GM19468 (cell line): ENCODE results near the gene GPR84.

Experiments used
- ATAC-seq: cut with Tn5 transposase; IDR thresholded peaks from one replicate; pipeline ENCODE4 v1.9.1; 2021; ENCODE audit warnings: mild to moderate bottlenecking, moderate library complexity, moderate number of reproducible peaks; ENCODE audit not compliant: unreplicated experiment; ENCODE audit errors: extremely low read depth

Gene GPR84

DNA sequence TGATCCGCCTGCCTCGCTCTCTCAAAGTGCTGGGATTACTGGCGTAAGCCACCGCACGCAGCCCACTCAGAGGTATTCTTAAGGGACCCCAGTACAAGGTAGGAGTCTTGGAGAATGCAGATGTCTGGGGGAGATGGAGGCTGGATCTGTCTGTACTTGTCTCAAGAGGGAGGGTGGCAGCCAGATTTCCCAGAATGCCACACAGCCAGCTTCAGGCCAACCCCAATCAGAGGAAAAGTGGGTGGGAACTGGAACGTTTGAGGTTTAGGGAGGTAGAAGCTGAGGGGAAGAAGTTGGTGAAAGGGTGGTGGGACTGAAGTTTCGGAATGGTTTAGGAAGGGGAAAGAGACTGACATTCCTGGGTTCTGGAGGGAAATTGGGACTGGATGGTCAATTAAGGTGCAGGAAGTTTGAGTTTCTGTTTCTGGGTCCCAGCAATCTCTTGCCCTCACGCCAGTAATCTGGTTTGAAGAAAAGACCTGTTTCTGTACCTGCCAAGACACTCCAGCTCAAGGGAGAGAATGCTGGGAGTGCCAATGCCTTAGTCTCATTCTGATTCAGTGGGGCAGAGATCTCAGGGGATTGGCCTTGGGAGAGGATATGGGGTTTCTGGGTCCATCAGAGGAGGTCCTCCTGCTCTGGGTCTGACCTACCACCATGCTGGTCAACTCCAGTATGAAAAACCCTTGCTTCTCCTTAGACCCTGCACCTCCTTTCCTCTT, 28.4 kb upstream of the GPR84 start:
- no peak for ATAC-seq

DNA sequence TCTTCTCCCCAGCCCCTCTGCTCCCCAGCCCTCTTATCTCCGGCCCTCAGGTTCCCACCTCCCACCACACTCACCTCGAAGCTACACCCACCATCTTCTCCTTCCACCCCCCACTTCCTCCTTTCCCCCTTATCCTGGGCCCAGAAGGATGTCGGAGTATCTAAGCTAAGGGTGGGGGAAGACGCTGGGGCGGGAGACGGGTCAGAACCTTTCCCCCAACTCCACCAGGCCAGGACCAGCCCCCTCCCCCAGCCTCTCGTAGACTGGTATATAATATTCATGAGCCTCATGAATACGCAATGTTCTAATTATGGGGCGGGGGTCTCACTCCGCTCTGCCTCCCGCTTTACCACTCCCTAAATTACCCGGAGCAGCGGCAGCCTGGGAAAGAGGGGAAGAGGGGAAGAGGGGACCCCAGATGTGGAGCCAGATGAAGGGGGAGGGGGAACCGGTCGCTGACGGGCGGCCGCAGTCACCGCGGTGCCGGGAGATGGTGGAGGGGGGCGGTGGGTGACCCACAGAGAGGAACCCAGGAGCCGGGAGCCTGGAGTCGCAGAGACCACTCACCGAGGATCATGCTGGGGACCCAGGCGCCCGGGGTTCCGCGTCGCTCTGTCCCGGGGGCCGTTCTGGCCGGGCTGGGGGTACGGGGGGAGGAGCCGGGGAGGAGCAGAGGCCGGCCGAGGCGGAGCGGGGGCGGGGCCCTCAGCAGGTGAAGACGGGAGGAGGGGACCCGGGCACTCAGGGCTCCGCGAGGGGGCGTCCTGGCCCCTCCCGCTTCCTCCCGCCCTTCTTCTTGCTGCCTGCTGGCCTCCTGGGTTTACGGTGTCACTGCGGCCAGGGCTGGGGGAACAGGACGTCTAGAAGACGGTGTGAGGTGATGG, 26.6 kb upstream of the GPR84 start:
- ATAC-seq = no peak

DNA sequence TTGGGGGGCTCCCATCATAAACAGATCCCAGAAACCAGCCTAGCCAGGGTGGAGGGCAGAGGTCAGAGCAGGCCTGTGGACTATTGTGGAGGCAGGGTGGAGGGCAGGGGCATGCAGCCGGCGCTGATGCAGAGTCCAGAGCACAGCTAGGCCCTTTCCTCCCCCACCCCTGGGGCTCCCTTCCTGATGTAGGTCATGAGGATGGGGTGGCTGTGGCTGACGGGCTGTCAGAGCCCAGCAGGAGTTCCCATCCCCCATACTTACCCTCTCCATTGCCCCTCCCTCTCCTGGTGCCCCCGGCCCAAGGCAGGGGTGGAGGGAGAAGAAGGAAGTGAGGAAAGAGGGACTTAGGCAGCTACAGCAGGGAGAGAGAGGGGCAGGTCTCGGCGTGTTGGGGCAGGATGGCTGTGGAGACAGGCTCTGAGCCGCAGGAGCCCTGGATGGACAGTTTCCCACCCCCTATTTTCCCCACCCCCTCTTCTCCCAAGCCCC, 25.9 kb upstream of the GPR84 start:
- no peak for ATAC-seq

DNA sequence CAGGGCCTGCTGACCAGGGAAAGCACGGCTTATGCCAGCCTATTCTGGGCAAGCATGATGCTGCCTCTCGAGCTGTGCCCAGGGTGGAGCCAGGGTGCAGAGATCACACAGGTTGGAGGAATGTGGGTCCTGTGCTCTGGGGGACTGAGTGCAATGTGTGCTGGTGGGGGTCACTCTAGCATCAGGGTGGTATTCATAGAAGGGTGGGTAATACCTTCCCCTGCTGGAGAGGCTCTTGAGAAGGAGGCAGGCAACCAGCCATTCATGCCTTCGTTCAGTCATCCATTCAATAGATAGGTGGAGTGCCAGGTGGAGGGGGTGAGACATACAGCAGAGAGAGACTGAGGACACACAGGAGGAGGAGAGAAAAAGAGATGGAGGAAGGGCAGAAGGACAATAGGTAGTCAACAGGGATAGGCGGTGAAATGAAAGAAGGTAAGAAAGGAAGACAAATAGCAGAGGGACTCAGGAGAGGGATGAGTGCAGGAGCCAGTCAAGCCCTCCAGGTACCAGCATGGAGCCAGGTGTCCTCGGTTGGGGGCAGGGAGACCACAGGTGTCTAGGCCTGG, 25.4 kb upstream of the GPR84 start:
- no peak for ATAC-seq

DNA sequence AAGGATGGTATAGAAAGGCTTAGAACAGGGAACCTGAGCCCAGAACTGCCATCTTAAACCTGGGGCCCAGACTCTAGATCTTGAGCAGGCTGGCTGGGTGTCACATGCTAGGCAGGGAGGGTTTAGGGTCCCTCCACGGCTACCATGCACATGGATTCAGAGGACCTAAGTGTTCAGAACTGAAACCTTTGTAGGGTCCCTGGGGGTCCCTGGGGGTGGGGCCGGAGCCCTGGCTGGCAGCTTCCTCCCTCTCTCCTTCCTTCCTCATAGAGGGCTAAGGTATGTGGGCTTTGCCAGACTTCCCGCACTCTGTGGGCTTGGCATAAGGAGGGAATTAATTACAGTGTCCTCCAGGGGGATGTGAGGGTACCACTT, 24.8 kb upstream of the GPR84 start:
- no peak for ATAC-seq

DNA sequence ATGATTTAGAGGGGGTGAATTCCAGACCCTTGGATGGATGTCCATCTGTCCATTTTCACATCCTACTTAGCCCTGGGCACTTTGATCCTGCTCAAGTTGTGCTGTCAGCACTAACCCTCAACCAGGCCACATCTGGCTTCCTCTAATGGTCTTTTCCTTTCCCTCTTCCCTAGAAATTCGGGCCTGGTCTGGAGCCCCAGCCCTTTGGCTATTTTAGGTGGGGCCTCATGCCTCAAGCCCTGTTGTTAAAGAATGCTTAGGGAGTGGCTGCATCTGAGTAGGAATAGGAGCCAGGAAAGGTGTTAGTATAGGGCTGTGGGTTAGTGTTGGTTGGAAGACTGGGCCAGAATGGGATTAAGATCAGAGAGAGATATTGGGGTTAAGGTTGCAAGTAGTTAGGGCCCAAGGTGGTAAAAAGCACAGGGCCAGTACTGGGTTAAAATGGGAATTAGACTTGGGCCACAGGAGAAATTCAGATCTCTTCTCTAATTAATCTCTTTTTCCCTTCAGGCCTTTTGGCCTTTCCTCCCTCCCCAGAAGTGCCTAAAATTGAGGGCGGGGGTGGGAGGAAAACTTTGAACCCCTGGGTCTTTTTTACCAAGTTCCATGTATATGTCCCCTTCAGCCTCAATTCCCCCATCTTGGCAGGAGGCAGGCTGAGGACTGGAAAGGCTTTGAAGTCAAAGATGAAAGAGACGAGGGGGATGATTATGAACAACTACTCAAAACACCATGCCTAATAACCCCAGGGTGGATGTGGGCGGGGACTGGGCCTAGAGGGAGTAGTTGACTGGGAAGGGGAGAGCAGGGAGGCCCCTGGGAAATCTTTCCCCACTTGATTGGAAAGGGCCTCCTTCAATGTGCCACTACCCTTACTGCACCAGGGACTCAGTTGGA, 24.2 kb upstream of the GPR84 start:
- ATAC-seq = no peak

DNA sequence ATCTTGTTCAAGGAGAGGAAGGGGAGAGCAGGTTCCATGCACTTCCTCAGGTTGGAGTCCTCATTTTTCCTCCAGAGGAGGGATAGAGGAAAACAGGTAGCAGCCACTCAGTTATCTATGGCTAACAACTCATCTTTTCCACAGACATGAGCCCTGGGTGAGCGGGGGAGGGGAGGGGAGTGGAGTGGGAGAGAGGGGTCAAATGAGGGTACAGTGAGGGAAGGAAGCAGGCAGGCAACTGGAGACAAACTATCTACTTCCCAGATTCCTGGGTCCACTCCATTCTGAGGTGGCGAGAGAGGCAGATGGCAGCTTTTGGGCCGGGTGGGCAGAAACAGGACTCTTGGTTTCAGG, 22.8 kb upstream of the GPR84 start:
- ATAC-seq = no peak

DNA sequence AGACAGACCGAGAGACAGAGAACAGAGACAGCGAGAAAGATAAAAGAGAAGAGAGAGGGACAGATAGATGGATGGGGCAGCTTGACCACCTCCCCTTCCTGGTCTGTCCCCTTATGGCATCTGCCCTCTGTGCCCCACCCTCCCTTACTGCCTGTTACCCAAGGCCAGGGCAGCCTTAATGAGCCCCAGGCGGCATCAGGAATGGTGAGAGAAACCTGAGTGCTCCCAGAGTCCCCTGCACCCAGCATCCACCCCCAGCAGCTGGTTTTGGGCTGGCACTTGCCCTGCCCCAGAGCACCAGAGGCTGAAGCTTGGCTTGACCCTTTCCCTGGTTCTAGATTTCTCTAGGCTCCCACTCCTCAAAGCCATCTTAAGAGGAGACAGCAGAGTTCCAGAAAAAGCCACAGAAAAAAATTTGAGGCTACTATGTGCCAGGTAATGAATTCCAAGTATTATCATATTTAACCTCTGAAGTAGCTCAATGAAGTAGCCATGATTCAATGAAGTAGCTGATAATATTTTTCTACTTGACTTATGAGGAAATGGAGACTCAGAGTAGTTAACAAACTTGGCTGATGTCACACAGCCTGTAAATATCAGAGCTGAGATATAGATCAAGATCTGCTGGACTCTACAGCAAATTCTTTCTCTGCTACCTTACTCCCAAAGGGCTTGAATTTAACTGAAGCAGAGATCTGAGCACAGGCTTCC, 22.3 kb upstream of the GPR84 start:
- ATAC-seq = no peak

DNA sequence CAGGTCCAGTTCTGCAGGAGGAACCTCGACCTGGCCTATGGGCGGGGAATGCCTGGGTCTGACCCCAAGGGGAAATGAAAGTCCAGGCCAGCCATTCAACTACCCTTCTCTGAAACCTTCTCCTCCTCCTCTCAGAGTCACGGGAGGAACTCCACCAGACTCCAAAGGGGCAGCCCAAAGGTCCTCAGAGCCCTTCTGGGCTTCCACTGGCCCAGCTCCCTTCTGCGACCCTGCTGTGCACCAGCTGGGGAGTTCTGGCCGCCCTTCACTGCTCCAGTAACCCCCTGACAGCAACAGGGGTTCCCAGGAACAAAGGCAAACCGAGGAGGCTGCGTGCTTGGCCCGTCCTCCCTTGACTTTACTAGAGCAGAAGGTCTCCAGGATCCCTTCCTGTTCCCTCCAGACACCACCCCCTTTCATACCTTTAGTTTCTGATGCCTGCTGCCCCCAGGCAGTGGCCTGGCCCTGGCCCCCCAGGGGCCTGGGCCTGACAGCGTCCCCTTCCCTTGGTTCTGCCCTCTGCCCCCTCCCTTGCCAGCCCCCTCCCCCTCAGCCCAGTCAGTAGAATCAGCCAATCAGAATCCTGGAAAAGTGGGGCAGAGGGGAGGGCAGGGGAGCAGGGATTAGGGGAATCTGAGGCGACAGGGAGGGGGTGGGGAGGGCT, 21.1 kb upstream of the GPR84 start:
- no peak for ATAC-seq

DNA sequence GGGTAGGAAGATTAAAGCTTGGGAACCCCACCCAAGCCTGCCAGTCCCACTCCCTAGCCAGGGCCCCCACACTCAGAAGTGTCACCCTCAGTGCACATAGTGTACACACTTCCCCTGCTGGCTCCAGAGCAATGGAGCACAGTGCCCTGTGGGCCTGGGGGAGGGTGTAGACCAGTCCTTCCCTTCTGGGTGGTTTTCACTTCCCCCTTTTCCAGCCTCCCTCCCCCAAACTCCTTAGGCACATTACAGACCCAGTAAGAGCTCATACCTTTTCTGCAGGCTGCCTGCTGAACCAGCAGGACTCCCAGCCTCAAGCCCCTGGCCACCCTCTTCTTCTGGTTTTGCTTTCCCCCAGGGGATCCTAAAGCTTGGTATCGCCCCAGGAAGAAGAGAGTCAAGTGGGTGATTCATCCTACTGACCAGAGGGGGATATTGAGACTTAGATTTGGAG, 20.3 kb upstream of the GPR84 start, which contains the start of gene ZNF385A:
Gene ZNF385A (minus strand): TSS at position 143 of the 451 bp plus-strand sequence. CDS start 219 bp downstream, outside the sequence.
- no peak for ATAC-seq

DNA sequence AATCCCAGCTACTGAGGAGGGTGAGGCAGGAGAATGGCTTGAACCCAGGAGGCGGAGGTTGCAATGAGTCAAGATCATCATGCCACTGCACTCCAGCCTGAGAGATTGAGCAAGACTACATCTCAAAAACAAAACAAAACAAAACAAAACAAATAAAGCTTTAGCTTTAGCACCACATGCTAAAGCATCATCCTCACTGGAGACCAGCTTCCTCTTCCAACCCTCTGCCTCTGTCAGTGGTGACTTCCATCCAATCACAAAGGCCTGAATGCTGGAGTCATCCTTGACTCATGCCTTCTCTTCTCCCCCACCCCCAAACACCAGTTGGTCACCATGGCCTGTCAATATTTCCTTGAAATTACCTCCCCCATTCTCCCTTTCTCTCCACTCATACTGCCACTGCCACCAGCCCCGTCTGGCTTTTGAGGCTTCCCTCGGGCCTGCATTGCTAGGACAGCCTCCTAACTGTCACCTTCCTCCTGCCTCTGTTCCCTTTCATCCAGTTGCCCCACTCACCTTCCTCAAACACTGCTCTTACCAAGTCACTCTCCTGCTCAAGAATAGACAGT, 18.8 kb upstream of the GPR84 start:
- ATAC-seq = no peak

DNA sequence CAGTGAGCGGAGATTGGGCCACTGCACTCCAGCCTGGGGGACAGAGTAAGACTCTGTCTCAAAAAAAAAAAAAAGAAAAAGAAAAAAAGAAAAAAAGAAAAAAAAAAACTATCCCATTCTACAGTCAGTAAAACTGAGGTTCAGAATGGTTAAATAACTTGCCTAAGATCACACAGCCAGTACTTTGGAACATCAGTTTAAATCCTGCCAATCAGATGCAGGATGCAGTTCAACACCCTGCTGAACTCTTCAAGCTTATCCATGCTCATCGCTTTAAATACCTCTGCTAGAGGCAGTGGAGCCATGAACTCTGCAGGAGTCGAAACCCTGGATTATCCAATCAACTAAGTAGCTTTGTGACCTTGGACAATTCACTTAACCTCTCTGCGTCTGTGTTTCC, 16.9 kb upstream of the GPR84 start:
- ATAC-seq = no peak

DNA sequence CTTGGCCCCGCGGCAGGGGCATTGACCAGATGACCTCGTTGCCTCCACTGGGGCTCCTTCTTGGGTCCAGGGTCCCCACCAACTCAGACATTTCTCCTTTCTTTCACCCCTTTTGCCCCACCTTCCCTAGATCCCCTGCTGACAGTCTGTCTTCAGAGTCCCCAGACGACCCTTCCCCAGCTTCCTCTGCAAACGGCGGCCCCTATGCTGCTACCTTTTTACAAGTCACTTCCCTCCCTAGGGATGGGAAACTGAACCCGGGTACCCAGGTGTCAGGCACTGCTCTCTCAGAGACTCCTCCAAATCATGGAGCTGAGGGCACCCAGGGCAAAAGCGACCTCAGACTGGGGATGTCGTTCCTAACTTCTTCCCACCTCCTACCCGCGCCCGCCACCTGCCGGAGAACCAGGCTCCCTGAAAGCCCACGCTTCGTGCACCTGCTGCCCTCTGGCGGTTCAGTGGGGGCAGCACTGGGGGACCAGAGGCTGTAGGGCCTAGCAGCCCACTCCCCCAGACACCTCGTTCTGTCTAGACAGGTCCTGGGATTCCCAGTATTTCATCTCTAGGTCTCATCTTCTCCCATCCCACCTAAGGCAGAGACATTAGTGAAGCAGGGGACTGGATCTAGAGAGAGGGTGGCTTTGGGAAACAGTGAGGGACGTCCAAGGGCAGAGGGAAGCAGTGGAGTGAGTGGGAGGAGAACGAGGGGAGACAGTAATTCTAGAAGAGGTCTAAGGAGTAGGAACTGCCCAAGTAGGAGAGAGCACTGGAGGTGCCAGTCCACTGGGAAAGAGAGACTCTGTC, 15.3 kb upstream of the GPR84 start:
- ATAC-seq = no peak

DNA sequence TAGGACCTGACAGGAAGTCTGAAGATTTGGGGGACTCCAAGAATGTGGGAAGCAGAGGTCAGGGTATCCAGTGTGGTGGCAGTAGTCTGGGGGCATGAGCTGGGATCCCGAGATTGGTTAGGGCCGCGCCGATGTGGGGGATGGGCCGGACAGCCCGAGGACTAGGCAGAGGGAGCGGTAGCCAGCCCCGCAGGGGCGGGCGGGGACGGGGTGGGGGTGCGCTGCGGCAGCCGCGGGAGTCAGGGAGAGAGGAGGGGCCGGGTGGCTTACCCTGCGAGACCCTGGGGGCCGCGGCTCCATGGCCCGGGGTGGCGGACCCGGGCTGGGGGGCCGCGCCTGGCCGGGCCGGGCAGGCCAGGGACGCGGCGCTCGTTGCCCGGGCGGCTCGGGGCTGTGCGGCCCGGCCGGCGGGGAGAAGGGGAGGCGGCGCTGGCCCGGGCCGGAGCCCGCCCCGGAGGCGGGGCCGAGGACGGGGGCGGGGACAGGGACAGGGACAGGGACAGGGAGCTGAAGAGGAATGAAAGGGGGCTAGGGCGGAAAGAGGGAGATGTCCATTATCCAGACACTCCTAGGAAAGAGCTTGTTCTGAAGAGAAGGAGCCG, 14.6 kb upstream of the GPR84 start:
- ATAC-seq = no peak

DNA sequence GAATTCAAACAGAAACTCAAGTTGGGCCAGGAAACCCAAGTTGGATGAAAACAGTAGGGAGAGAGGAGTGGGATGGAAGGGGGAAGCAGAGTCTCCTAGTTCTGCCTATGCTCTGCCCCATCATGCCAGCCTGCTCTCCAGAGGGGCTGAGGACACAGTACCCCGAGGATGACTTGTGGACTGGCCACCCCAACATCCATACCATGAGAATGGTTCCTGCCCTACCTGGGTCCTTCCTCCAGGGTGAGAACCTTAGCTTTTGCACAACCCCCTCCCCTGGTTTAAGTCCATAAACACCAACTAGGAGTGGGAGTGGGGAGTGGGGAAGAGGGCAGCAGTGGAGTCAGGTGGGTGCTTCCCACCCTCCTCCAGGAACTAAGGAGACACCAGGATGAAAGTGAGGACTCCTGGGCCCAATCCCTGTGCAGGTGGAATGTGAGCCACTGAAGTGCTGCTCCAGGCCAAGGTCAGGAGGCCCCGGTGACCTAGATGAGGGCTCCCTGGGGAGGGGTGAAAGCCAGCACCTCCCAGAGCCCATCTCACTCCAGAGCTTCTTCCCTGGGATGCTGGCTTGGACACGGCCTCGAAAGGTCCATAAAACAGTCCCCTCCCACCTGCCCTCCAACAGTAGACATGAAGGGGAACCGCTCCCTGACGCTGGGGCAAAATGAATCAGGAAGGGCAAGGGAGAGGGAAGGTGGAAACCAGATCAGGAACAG, 13.7 kb upstream of the GPR84 start:
- no peak for ATAC-seq

DNA sequence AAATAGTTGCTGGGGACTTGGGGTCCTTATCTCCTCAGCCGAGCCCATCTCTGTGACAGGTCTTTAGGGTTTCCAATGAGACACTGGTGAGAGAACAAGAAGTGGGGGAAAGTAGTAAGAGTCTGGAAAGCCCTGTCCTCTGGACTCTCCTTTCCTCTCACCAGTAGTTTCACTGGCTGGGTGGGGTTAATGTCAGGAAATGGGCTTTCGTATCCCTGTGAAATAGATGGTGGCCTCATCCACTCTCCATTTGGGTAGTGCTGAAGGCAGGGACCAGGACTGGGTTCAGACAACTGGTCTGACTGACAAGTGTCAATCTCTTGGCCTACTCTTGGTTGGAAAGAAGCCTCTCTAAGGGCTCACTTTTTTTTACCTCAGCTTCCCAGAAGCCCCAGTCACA, 12.7 kb upstream of the GPR84 start:
- ATAC-seq = no peak

DNA sequence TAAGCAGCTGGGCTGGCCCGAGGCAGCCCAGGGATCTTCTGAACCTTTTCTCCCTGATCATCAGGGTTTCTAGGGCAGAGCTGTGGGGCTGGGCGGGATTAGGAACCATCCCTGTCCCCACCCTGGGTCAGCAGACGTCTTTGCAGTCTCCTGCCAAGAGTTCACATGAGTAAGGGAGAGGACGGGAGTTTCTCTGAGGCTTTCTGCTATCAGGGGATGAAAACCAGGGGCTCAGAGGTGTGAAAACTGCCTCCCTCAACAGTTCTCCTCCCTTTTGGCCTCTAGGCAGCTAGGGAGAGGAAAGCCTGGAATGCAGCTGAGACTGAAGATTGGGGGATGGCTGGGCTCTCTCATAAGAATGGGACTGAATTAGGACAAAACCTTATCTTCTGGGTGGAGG, 12.3 kb upstream of the GPR84 start:
- no peak for ATAC-seq
